Stomach (tissue), 4 donors: ENCODE measurements around the gene CSMD2.

Source experiments
- POLR2A ChIP-seq, 4 donors: fragments of 450-650 bp; IDR thresholded peaks; one replicate each; pipeline ENCODE4 v1.6.1; 2016; ENCODE audit warnings: antibody characterized with exemption in 4 of 4, control low read depth in 2 of 4, mild to moderate bottlenecking in 1 of 4, moderate library complexity in 1 of 4
- POLR2AphosphoS5 ChIP-seq, 3 donors: sonication (generic); formaldehyde crosslinking; IDR thresholded peaks; one replicate each; pipeline ENCODE4 v1.6.1; 2016; ENCODE audit warnings: antibody characterized with exemption in 3 of 3
- TF ChIP-seq, protein P1 (sequence below), 7 experiments: fragments of 450-650 bp in 4 of 7; fragments of 200-600 bp in 3 of 7; sonication (generic) in 3 of 7; IDR thresholded peaks; one replicate each; pipeline ENCODE4 v1.5.1; 2016 to 2019; ENCODE audit warnings: antibody characterized with exemption in 7 of 7, control low read depth in 2 of 7, mild to moderate bottlenecking in 1 of 7

DNA sequence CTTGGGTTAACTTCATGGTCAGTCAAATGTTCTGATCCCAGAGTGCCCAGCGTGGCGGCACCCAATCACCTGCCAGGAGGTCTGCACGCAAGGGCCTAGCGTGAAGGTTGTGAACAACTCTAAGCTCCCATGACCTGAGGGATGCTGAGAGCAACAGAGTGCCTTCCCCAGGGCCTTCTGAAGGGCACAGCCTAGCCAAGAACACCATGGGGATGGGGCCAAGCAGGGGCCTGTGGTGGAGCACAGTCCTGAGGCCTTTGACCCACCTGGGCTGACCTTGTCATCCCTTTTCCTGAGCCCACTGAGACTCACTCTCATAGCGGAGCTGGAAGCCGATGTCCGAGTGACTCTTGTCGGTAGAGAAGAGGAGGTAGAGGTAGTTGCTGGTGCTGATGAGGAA lies 440.0 kb downstream of the CSMD2 start:
- TF ChIP-seq, protein P1, sequence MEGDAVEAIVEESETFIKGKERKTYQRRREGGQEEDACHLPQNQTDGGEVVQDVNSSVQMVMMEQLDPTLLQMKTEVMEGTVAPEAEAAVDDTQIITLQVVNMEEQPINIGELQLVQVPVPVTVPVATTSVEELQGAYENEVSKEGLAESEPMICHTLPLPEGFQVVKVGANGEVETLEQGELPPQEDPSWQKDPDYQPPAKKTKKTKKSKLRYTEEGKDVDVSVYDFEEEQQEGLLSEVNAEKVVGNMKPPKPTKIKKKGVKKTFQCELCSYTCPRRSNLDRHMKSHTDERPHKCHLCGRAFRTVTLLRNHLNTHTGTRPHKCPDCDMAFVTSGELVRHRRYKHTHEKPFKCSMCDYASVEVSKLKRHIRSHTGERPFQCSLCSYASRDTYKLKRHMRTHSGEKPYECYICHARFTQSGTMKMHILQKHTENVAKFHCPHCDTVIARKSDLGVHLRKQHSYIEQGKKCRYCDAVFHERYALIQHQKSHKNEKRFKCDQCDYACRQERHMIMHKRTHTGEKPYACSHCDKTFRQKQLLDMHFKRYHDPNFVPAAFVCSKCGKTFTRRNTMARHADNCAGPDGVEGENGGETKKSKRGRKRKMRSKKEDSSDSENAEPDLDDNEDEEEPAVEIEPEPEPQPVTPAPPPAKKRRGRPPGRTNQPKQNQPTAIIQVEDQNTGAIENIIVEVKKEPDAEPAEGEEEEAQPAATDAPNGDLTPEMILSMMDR (IDR thresholded peaks at IDR 0.05) = no peak
- TF ChIP-seq POLR2AphosphoS5 (IDR thresholded peaks at IDR 0.05) (no peak), POLR2A (IDR thresholded peaks at IDR 0.05) (no peak)
